SK-N-MC (cell line): Measurements from ENCODE around the gene ZNF319.

Experiments
- EZH2 ChIP-seq: fragments of 200-600 bp; sonication (generic); IDR thresholded peaks from one replicate; pipeline ENCODE4 v1.6.1; 2017; ENCODE audit warnings: antibody characterized with exemption
- FOXP2 ChIP-seq: optimal IDR thresholded peaks from 2 replicates; pipeline ENCODE3; 2011; ENCODE audit warnings: mild to moderate bottlenecking, moderate library complexity; ENCODE audit not compliant: insufficient read depth; ENCODE audit errors: extremely low read length, control extremely low read depth
- POLR2AphosphoS5 ChIP-seq: IDR thresholded peaks from 2 replicates; pipeline ENCODE4 v1.6.1; 2012; ENCODE audit warnings: mild to moderate bottlenecking, low read depth, low read length, borderline replicate concordance

DNA sequence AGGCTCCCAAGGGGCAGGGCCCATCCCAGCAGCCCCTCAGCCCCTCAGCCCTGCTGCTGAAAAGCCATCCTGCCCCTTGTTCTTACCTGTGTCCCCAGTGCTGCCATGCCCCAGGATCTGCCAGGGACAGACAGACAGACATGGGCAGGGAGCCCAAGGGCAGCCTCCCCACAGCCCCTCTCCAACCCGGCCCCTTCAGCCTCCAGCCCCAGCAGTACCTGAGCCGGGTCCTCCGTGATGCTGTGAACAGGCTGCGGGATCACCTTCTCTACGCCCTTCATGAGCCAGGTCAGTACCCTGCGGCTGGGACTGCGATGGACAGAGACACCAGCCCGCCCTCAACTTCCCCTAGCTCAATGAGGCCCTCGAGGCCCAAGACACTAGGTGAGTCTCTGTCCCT is 37.7 kb downstream of the ZNF319 start:
- TF ChIP-seq EZH2, result no peak
- no peak for TF ChIP-seq POLR2AphosphoS5
- TF ChIP-seq FOXP2, result no peak
